OCI-LY7 (cell line): ENCODE data around the gene LIPE.

Experiments
- EZH2phosphoT487 ChIP-seq: fragments of 200-600 bp; sonication (generic); IDR thresholded peaks from 2 replicates; pipeline ENCODE4 v1.6.1; 2018; ENCODE audit warnings: low read depth, borderline replicate concordance, mild to moderate bottlenecking, mixed run types, antibody characterized with exemption, low read length, moderate library complexity, mixed read lengths
- TF ChIP-seq, protein P1 (sequence below): fragments of 200-600 bp; sonication (generic); conservative IDR thresholded peaks from 2 replicates; pipeline ENCODE4 v1.5.1; 2014; ENCODE audit warnings: mild to moderate bottlenecking, antibody characterized with exemption, low read length, moderate library complexity, mixed read lengths

GRCh38 chr19:42376177-42376555 is 51.0 kb downstream of the LIPE start:
- TF ChIP-seq, protein P1, sequence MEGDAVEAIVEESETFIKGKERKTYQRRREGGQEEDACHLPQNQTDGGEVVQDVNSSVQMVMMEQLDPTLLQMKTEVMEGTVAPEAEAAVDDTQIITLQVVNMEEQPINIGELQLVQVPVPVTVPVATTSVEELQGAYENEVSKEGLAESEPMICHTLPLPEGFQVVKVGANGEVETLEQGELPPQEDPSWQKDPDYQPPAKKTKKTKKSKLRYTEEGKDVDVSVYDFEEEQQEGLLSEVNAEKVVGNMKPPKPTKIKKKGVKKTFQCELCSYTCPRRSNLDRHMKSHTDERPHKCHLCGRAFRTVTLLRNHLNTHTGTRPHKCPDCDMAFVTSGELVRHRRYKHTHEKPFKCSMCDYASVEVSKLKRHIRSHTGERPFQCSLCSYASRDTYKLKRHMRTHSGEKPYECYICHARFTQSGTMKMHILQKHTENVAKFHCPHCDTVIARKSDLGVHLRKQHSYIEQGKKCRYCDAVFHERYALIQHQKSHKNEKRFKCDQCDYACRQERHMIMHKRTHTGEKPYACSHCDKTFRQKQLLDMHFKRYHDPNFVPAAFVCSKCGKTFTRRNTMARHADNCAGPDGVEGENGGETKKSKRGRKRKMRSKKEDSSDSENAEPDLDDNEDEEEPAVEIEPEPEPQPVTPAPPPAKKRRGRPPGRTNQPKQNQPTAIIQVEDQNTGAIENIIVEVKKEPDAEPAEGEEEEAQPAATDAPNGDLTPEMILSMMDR, result no peak
- TF ChIP-seq EZH2phosphoT487, result no peak
